WTC11 (cell line): ENCODE results near the gene WDR54.

Experiments
- CTCF ChIP-seq: fragments of 200-600 bp; IDR thresholded peaks from 2 replicates; pipeline ENCODE4 v1.8.0; 2022; ENCODE audit warnings: antibody characterized with exemption
- FOXP1 ChIP-seq: sonication (generic); formaldehyde crosslinking; IDR thresholded peaks from 2 replicates; pipeline ENCODE4 v1.8.0; 2022; ENCODE audit warnings: missing genetic modification reagents, mild to moderate bottlenecking, moderate library complexity, borderline replicate concordance
- SP1 ChIP-seq: sonication (generic); formaldehyde crosslinking; conservative IDR thresholded peaks from 2 replicates; pipeline ENCODE4 v1.8.1; 2022; ENCODE audit warnings: missing genetic modification reagents

DNA sequence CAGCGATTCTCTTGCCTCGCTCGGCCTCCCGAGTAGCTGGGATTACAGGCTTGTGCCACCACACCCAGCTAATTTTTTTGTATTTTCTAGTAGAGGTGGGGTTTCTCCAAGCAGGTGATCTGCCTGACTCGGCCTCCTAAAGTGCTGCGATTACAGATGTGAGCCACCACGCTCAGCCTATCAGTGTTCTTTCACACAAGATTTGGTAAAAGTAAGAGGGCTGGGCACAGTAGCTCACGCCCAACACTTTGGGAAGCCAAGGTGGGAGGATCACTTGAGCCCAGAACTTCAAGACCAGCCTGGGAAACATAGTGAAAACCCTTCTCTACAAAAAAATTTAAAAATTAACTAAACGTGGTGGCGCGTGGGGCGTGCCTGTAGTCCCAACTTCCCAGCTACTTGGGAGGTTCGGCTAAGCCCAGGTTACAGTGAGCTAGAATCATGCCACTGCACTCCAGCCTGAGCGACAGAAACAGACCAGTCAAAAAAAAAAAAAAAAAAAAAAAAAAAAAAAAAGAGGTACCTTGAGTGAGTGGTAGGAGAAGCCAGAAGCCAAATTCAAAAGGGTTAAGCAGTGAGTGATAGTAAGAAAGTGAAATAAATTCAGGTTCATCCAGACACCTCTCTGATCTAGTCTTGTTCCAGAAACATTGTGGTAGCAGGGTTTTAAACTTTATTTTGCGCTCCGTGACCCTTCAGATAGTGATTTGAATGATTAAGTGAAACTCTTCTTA, 50.0 kb downstream of the WDR54 start:
- no peak for TF ChIP-seq CTCF
- TF ChIP-seq FOXP1 (CRISPR knock-in tag), result no peak
- TF ChIP-seq SP1 (CRISPR knock-in tag), result no peak
